Occipital lobe (tissue), 2 donors: ENCODE measurements around the gene SSTR3. TPM values are rescaled to one million over a fixed set of nuclear protein-coding genes. Genes with fewer than 3 reads are reported as not detected.
"Not testable (repeated sequence)": the region's sequence is repeated elsewhere in the genome, so short reads cannot be mapped to it uniquely, and the experiment has no call there.

Experiments used
- DNase-seq: peaks from one replicate; lab custom pipeline; 2025; lab: John Stamatoyannopoulos, UW
- total RNA-seq: library from RNA; depleted of rRNA; stranded (reverse); fragments of >200 nt; gene quantifications from one replicate; pipeline ENCODE4 v1.2.3, GENCODE V29; 2014

The SSTR3 gene
- not detected for total RNA-seq

- peak; percentile 20 for DNase-seq
Measured at GRCh38 chr22:37212174-37212906, at the start of gene SSTR3. TSS of gene SSTR3 (minus strand) at chr22:37212477. CDS start at chr22:37207803, 4,674 bp downstream.

DNA sequence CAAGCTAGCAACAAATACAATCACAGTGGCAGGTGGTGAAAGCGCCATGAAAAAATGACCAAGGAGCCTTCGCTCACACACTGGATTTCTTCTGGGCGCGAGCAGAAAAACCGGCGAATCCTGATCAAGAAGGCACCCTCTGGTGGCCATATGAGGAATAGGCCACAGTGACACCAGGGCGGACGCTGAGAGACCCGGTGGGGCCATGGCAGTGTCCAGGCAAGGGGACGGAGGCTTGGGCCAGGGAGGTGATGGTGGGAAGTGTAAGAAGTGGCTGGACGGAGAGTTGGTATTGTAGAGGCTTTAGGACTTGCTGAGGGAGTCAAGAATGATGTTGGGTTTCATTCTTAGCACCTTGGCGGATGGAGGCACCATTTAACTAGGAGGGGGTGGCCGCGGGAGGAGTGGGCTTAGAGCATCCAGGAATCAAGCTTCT, 48.6 kb upstream of the SSTR3 start:
- no peak for DNase-seq

GRCh38 chr22:37260155-37260795, 48.0 kb upstream of the SSTR3 start:
- no peak for DNase-seq

GRCh38 chr22:37259540-37260029, 47.3 kb upstream of the SSTR3 start:
- DNase-seq: peak; percentile 31

DNA sequence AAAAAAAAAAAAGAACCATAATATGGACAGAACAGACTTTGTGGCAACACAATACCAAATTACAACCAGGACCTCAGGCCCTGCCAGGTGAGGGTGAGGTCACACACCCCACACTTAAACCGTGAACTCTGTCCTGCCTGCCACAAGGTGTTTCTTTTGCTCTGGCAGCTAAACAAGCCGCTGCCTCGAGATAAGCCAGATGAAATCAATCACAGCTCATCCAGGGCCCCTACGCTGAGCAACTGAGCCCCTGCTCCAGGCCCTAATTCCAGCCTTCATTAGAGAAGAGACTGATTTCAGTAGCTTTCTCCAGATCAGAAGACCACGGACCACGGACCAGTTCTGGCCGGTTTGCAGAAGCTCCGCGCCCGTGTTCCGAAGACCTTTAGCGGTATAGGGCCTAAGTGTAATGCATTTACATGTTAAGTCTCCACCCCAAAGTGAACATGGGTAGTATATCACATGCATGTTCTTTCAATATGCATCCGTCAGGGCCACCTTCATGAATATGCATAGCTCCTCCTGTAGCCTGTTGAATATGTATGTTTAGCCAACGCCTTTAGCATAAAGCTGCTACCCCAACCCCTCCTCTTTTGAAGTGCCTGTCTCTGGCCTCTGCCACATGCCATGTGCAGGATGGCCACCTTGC, 46.6 kb upstream of the SSTR3 start:
- DNase-seq: no peak

- DNase-seq: no peak
Measured at GRCh38 chr22:37258005-37258752, 45.9 kb upstream of the SSTR3 start.

DNA sequence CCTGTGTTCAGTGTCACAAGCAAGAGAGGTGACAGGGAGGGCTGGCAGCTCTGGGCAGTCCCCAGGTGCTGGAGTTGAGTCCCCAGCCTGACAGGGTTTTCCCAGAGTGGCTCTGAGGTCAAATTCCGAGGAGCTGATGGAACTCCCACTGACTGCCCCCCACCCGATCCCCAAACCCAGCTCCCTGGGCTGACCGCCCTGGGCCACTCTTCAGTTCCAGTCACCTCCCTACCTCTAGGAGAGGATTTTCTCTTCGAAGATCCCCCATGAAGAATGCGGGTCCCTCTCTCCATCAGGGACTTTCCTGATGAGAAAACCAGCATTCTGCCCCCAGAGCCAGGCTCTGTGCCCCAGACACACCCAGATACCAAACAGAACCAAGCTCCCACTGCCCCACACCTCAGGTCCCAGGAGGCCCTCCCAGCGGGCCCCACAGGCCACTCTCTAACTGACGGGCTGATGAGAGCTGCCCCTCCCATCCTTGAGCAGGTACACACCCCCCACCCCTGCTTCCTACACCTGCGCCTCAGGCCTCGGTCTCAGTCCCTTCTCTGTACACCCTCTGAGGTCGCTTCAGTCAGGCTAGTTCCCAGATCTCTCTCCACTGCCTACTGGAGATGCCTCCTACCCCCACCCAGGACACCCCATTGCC, 43.9 kb upstream of the SSTR3 start:
- no peak for DNase-seq

DNA sequence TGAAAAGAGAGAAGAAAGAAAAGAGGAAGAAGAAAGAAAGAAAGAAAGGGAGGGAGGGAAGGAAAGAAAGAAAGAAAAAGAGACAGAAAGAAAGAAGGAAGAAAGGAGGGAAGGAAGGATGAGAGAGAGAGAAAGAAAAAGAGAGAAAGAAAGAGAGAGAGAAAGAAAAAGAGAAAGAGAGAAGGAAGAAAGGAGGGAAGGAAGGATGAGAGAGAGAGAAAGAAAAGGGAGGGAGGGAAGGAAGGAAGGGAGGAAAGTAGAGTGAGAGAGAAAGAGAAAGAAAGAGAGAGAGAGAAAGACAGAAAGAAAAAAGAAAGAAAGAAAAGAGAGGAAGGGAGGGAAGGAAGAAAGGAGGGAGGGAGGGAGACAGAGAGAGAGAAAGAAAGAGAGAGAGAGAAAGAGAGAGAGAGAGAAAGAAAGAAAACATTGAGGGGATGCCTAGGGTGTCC, 43.3 kb upstream of the SSTR3 start:
- no peak for DNase-seq

GRCh38 chr22:37254867-37255233, 42.6 kb upstream of the SSTR3 start:
- DNase-seq: no peak

DNA sequence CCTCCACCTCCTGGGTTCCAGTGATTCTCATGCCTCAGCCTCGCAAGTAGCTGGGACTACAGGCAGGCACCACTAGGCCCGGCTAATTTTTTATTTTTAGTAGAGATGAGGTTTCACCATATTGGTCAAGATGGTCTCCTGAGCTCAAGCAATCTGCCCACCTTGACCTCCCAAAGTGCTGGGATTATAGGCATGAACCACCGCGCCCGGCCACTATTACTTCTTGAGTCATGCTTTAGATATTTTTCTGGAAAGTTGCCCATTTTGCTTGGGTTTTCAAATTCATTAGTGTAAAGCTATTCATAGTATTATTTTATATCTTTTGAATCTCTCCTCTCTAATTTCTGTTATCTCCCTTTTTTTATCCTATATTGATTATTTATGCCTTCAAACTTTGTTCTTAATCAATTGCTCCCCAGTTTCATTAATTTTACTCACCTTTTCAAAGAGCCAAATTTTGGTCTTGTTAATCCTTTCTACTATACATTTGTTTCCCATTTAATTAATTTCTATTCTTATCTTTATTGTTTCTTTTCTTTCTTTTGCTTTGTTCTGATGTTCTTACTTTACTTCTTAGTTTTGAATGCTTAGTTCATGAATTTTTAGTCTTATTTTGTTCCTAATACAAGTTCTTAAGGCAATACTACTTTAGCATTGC, 42.1 kb upstream of the SSTR3 start:
- DNase-seq: no peak

DNA sequence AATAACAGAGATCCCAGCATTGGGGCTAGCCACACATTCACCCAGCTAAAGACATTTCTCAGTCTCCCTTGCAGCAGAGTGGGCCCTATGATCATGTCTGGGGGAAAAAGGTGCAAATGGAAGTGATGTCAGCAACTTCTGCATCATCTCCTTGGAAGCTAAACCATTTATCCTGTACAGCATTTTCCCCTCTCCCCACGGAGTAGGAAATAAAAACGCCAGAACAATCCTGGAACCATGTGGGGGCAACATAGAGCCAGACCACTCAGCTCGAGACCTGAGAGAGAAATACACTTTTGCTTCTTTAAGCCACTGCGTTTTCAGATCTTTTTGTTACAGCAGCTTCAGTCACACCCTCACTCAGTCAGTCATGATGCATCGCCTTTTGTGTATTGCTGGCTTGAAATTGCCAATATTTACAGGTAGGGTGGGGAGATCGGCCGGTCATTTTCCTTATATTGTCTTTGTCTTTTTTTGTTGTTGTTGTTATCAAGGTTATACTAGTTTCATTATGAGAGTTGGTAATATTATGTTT, 40.9 kb upstream of the SSTR3 start:
- DNase-seq: no peak

DNA sequence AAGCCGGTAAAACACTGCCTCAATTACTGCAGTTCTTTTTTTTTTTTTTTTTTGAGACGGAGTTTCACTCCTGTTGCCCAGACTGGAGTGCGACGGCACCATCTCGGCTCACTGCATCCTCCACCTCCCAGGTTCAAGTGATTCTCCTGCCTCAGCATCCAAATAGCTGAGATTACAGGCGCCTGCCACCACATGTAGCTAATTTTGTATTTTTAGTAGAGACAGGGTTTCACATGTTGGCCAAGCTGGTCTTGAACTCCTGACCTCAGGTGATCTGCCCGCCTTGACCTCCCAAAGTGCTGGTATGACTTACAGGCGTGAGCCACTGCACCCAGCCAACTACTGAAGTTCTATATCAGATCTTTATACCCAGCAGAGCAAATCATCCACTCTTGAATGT, 39.6 kb upstream of the SSTR3 start:
- not testable (repeated sequence) for DNase-seq

DNA sequence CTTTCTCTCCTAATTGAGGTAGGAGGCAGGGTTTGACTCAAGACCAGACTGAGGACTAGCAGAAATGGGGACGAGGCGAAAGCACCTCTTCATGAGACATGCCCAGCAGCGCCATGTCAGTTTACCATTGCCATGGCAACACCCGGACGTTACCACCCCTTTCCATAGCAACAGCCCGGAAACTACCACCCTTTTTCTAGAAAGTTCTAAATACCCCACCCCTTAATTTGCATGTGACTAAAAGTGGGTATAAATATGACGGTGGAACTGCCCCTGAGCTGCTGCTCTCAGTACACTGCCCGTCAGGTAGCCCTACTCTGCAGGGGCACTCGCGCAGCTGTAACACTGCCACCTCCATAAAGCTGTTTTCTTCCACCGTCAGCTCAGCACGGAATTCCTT, 37.7 kb upstream of the SSTR3 start:
- DNase-seq: no peak

DNA sequence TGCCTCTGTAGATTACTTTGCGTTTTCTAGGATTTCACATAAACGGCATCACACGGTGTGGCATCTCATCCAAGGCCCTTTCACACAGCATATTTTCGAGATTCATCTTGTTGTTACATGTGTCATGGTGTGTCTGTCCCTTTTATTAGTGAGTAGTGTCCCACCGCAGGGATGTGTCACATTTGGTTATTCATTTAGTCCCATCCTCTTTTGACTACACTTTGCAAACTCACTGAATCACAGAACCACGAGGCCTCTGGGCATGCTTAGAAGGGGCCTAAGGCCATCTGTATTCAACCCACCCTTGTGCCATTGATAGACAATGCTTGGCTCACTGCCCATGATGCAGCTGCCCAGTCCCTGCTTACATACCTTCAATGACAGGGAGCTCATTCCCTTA, 36.0 kb upstream of the SSTR3 start:
- no peak for DNase-seq

DNA sequence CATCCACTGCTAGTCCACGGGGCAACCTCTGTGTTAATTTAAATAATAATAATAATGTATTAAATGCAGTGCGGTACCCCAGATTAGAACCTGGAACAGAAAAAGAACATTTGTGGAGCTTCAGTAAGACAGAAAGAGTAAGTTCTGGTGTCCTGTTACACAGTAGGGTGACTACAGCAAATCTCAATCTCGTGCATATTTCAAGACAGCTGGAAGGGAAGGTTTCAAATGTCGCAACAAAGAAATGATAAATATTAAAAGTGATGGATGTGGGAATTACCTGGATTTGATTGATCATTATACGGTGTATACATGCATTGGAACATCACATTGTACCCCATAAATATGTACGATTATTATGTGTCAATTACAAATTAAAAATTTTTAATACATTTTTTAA, 33.5 kb upstream of the SSTR3 start:
- no peak for DNase-seq

DNA sequence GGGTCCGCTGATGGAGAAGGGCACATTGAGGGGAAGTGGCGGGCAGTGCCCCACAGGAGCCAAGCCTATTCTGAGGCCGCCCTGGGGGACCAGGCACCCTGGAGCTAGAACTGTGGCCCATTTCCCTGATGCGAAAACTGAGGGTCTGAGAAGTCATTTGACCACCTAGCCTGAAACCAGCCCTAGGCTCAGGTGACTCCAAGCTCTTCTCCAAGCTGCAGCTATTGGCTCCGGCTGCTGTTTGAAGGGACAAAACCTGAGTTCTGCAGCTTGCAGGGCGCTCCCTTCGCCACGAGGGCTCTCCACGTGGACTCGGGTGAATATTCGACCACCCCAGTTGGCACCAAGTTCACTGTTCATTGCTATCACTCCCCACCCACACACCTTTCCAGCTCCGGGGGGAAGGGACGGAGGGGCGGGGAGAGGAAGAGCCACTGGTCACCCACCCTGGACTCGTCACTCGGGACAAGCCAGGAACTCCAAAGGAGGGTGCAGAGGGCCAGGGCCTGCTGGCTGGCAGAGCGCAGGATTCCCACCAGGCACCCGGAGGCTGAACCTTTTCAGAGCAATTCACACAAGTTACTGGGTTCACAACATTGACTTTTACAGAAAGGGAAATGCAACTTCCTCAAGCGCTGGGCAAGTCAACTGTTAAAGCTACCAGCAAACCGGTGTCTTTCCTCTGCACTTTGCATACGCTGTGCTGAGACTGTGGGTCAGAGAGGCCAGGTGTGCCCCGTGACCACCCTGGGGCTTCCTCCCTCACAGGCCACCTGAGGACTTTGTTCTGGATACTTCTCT, 32.8 kb upstream of the SSTR3 start:
- DNase-seq: no peak

DNA sequence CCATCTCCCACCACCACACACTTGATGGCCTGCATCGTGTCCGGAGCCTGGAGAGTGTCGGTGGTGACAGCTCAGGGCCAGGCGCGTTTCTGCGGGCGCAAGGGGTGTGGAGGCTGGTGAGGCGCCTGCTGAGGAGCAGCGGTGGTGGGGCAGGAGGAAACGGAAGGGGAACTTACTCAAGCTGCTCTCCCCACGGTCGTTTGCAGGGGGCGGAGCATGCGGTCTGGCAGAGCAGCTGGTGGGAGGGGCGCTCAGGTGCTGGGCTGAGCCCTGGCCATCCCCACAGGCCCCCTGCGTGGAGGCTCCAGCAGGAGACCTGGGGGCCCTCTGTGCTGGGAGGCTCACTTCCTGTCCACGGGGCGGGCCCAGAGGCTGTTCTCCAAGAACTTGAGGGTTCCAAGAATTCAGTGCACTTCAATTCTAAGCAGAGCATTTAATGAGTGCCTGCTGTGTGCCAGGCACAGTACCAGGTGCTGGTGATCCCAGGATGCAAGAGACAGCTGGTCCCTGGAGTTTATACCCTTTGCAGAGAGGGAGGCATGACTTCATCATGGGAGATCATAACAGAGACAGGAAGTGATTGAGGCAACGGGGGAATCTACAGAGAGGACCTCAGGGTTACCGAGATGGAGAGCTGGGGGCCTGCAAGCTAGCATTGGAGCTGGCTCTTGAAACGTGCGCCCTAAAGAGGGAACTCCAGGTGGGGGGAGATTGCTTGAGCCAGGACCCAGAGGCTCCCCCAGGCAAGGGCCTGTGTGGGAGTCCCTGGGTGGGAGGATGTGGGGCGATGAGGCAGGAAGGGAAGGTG, 32.0 kb upstream of the SSTR3 start, which contains the start of gene RAC2:
Gene RAC2 (minus strand): TSS at position 156 of the 808 bp plus-strand sequence. CDS start 121 bp downstream, at position 35.
- DNase-seq: no peak

GRCh38 chr22:37243402-37244113, 31.3 kb upstream of the SSTR3 start:
- DNase-seq: no peak
